Activated naive CD4-positive, alpha-beta T cell treated with anti-CD3 and anti-CD28 coated beads for 36 hours (primary cell): Measurements from ENCODE around the gene CHRND. TPM values are rescaled to one million over a fixed set of nuclear protein-coding genes. Genes with fewer than 3 reads are reported as not detected.

Source experiments
- CTCF ChIA-PET: fragments of 350-600 bp; sonication (Branson Sonifier 250); formaldehyde crosslinking; loops from one replicate; lab custom pipeline; 2021; ENCODE audit warnings: antibody characterized with exemption; lab: Charles Lee
- DNase-seq: peaks from one replicate; pipeline ENCODE4 v3.0.0-alpha.2; 2020
- H3K27ac Mint-ChIP-seq: one replicate; pipeline ENCODE4 v1.8.0; 2021; ENCODE audit warnings: mild to moderate bottlenecking, mixed read lengths
- H3K27me3 Mint-ChIP-seq: one replicate; pipeline ENCODE4 v1.8.0; 2021; ENCODE audit warnings: low read depth, mixed read lengths
- H3K36me3 Mint-ChIP-seq: one replicate; pipeline ENCODE4 v1.8.0; 2021; ENCODE audit warnings: low read depth, mixed read lengths
- H3K4me1 Mint-ChIP-seq: one replicate; pipeline ENCODE4 v1.8.0; 2021; ENCODE audit warnings: low read depth, mixed read lengths
- H3K4me3 Mint-ChIP-seq: one replicate; pipeline ENCODE4 v1.8.0; 2021; ENCODE audit warnings: mild to moderate bottlenecking, moderate library complexity, mixed read lengths
- H3K9me3 Mint-ChIP-seq: one replicate; pipeline ENCODE4 v1.8.0; 2021; ENCODE audit warnings: mixed read lengths
- intact Hi-C: fragments of 100-400 bp; cut with micrococcal nuclease; formaldehyde crosslinking; loops from one replicate; pipeline ENCODE4 v1.15.1; 2023
- total RNA-seq, 2 experiments: library from RNA; stranded (reverse); gene quantifications; one replicate each; pipeline ENCODE4 v1.2.3, GENCODE V29; 2021

Gene CHRND
- total RNA-seq, 2 experiments from 2014 or later: not detected

GRCh38 chr2:232516551-232516950 is 9.4 kb upstream of the CHRND start:
- CTCF ChIA-PET: interaction anchor here (0.7 kb wide), 2 partner anchors 8 to 73 kb away, joined by 3 to 4 read pairs; no protein-coding TSS in a partner anchor
- Mint-ChIP-seq H3K4me3 (no peak overlapping the region), H3K27ac (no peak overlapping the region), H3K27me3 (peaks cover 12% of the 10 kb centered on the region), H3K36me3 (no peaks in the 10 kb centered on the region), H3K4me1 (peaks cover 3% of the 10 kb centered on the region), H3K9me3 (no peaks in the 10 kb centered on the region)
- intact Hi-C loops: no loop called here
- DNase-seq: no peak

- Mint-ChIP-seq H3K27me3 (peaks cover 23% of the 10 kb centered on the region), H3K27ac (no peak overlapping the region), H3K36me3 (no peaks in the 10 kb centered on the region), H3K4me3 (no peak overlapping the region), H3K4me1 (peaks cover 11% of the 10 kb centered on the region), H3K9me3 (no peaks in the 10 kb centered on the region)
- intact Hi-C loops: no loop called here
- CTCF ChIA-PET: no interaction called here
- no peak for DNase-seq
These were observed 7.1 kb upstream of the CHRND start for GRCh38 chr2:232518844-232519243.

- Mint-ChIP-seq H3K9me3 (no peaks in the 10 kb centered on the region), H3K27ac (no peak within 1 kb of the TSS), H3K4me1 (peaks cover 13% of the 10 kb centered on the region), H3K4me3 (no peak within 1 kb of the TSS), H3K36me3 (no peaks in the 10 kb centered on the region), H3K27me3 (peaks cover 29% of the 10 kb centered on the region)
- no peak for DNase-seq
- CTCF ChIA-PET: interaction anchor here (5.5 kb wide), 1 partner anchor 73 kb away, joined by 27 read pairs; no protein-coding TSS in a partner anchor
- intact Hi-C loops: loop anchor here (10.0 kb wide), 2 partner anchors 175 to 595 kb away; partner anchors contain the start of gene NPPC
These were observed 6.2 kb upstream of the CHRND start, which contains the start of gene PRSS56 for GRCh38 chr2:232519581-232520438. PRSS56 (plus strand) TSS chr2:232520388; CDS start chr2:232520599, 211 bp downstream.

- H3K9me3 Mint-ChIP-seq: no peaks in the 10 kb centered on the region
- no peak overlapping the region for H3K4me3 Mint-ChIP-seq
- H3K36me3 Mint-ChIP-seq: no peaks in the 10 kb centered on the region
- DNase-seq: no peak
- peaks cover 29% of the 10 kb centered on the region for H3K27me3 Mint-ChIP-seq
- CTCF ChIA-PET: interaction anchor here (0.7 to 5.5 kb wide), 3 partner anchors 59 to 619 kb away, joined by 3 to 27 read pairs (median 5); no protein-coding TSS in a partner anchor
- H3K27ac Mint-ChIP-seq: no peak overlapping the region
- peaks cover 13% of the 10 kb centered on the region for H3K4me1 Mint-ChIP-seq
- intact Hi-C loops: loop anchor here (10.0 kb wide), 2 partner anchors 176 to 596 kb away; partner anchors contain the start of gene NPPC
These were observed 5.5 kb upstream of the CHRND start for GRCh38 chr2:232520489-232520888.

- CTCF ChIA-PET: interaction anchor here (0.7 to 5.5 kb wide), 4 partner anchors 10 to 620 kb away, joined by 3 to 27 read pairs (median 5); no protein-coding TSS in a partner anchor
- H3K36me3 Mint-ChIP-seq: no peaks in the 10 kb centered on the region
- no peaks in the 10 kb centered on the region for H3K9me3 Mint-ChIP-seq
- no peak overlapping the region for H3K4me3 Mint-ChIP-seq
- peaks cover 13% of the 10 kb centered on the region for H3K4me1 Mint-ChIP-seq
- intact Hi-C loops: loop anchor here (10.0 kb wide), 2 partner anchors 176 to 596 kb away; partner anchors contain the start of gene NPPC
- peaks cover 32% of the 10 kb centered on the region for H3K27me3 Mint-ChIP-seq
- no peak for DNase-seq
- no peak overlapping the region for H3K27ac Mint-ChIP-seq
These were observed 4.9 kb upstream of the CHRND start for GRCh38 chr2:232521098-232521497.

- peaks cover 13% of the 10 kb centered on the region for H3K4me1 Mint-ChIP-seq
- CTCF ChIA-PET: interaction anchor here (1.0 to 5.5 kb wide), 6 partner anchors 10 to 85 kb away, joined by 3 to 27 read pairs (median 4); no protein-coding TSS in a partner anchor
- peak; percentile 63 for DNase-seq
- no peaks in the 10 kb centered on the region for H3K36me3 Mint-ChIP-seq
- intact Hi-C loops: loop anchor here (1.0 to 10.0 kb wide), 3 partner anchors 78 to 597 kb away; partner anchors contain the start of gene NPPC
- H3K27ac Mint-ChIP-seq: no peak overlapping the region
- no peaks in the 10 kb centered on the region for H3K9me3 Mint-ChIP-seq
- peaks cover 39% of the 10 kb centered on the region for H3K27me3 Mint-ChIP-seq
- H3K4me3 Mint-ChIP-seq: no peak overlapping the region
These were observed 3.9 kb upstream of the CHRND start for GRCh38 chr2:232521959-232522622.

GRCh38 chr2:232522623-232523401 is 3.1 kb upstream of the CHRND start:
- Mint-ChIP-seq H3K4me1 (peaks cover 13% of the 10 kb centered on the region), H3K9me3 (no peaks in the 10 kb centered on the region), H3K4me3 (no peak overlapping the region), H3K27ac (no peak overlapping the region), H3K36me3 (no peaks in the 10 kb centered on the region), H3K27me3 (peaks cover 43% of the 10 kb centered on the region)
- CTCF ChIA-PET: interaction anchor here (0.8 to 5.5 kb wide), 7 partner anchors 9 to 131 kb away, joined by 3 to 27 read pairs (median 3); no protein-coding TSS in a partner anchor
- DNase-seq: no peak
- intact Hi-C loops: loop anchor here (1.0 to 10.0 kb wide), 3 partner anchors 79 to 598 kb away; partner anchors contain the start of gene NPPC

GRCh38 chr2:232523402-232523681 is 2.6 kb upstream of the CHRND start:
- Mint-ChIP-seq H3K4me3 (no peak overlapping the region), H3K27ac (no peak overlapping the region), H3K4me1 (peaks cover 14% of the 10 kb centered on the region), H3K27me3 (peaks cover 45% of the 10 kb centered on the region), H3K9me3 (no peaks in the 10 kb centered on the region), H3K36me3 (no peaks in the 10 kb centered on the region)
- CTCF ChIA-PET: interaction anchor here (0.8 to 5.5 kb wide), 4 partner anchors 76 to 131 kb away, joined by 3 to 27 read pairs (median 4); no protein-coding TSS in a partner anchor
- no peak for DNase-seq
- intact Hi-C loops: loop anchor here (10.0 kb wide), 2 partner anchors 179 to 599 kb away; partner anchors contain the start of gene NPPC

GRCh38 chr2:232523682-232524597 is 2.0 kb upstream of the CHRND start:
- CTCF ChIA-PET: interaction anchor here (0.6 to 5.5 kb wide), 6 partner anchors 7 to 132 kb away, joined by 3 to 27 read pairs (median 3); no protein-coding TSS in a partner anchor
- DNase-seq: peak; percentile 53
- Mint-ChIP-seq H3K4me3 (no peak overlapping the region), H3K9me3 (no peaks in the 10 kb centered on the region), H3K27me3 (peaks cover 46% of the 10 kb centered on the region), H3K4me1 (peaks cover 20% of the 10 kb centered on the region), H3K27ac (no peak overlapping the region), H3K36me3 (no peaks in the 10 kb centered on the region)
- intact Hi-C loops: loop anchor here (10.0 kb wide), 2 partner anchors 179 to 599 kb away; partner anchors contain the start of gene NPPC

- Mint-ChIP-seq H3K27me3 (peaks cover 47% of the 10 kb centered on the region), H3K27ac (no peak overlapping the region), H3K4me3 (no peak overlapping the region), H3K4me1 (peaks cover 21% of the 10 kb centered on the region), H3K36me3 (no peaks in the 10 kb centered on the region), H3K9me3 (no peaks in the 10 kb centered on the region)
- CTCF ChIA-PET: interaction anchor here (1.3 to 5.5 kb wide), 2 partner anchors 78 to 81 kb away, joined by 3 to 27 read pairs; no protein-coding TSS in a partner anchor
- DNase-seq: no peak
- intact Hi-C loops: loop anchor here (10.0 kb wide), 2 partner anchors 180 to 600 kb away; partner anchors contain the start of gene NPPC
These were observed 1.2 kb upstream of the CHRND start for GRCh38 chr2:232524771-232525170.
